H54 (cell line): ENCODE results near the gene ROR1.
A peak's percentile ranks its signal among the peaks of the same experiment; 100 is the strongest.

Source experiments
- DNase-seq: peaks from one replicate; pipeline ENCODE4 v3.0.0; 2011; ENCODE audit warnings: low spot score, mixed read lengths; ENCODE audit not compliant: insufficient read length
- FAIRE-seq: peaks from 3 replicates; lab custom pipeline; 2011; peaks lifted over from hg19 to GRCh38; lab: Jason Lieb, UNC
- POLR2A ChIP-seq: IDR thresholded peaks from 2 replicates; pipeline ENCODE4 v1.6.1; 2011; ENCODE audit warnings: low read depth, mild to moderate bottlenecking, low read length

ROR1 gene

GRCh38 chr1:63991685-63992084 lies 217.9 kb downstream of the ROR1 start:
- DNase-seq (no peak), FAIRE-seq (no peak)
- TF ChIP-seq POLR2A: no peak

GRCh38 chr1:64000021-64000420 lies 226.2 kb downstream of the ROR1 start:
- TF ChIP-seq POLR2A: no peak
- DNase-seq: no peak
- peak; percentile 27 for FAIRE-seq

GRCh38 chr1:64001038-64001437 lies 227.2 kb downstream of the ROR1 start:
- FAIRE-seq: no peak
- no peak for TF ChIP-seq POLR2A
- DNase-seq: no peak

DNA sequence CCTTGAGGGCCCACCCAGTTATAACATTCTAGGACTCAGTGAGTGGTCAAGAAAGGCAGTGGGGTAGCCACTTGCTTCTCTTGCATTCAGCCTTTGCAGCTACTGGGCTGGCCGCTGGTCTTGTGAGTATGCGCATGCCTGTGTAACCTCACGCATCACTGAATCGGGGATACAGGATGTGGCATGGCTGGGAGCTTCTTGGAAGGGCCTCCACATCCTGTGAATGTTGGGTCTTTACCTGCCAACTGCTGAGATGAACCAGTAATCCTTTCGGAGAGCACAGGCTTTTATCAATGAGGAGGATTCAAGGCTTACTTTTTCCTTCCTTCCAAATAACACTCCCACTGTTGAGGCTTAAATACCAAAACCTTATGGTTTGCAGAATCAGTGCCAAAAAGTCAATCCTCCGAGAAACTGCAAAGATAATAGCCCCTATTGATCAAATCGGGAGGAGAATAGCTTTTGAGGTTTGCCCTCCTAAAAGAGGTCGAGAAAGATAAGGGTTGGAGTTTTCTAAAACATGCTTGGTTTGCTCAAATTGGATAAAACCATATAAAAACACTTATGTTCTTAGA lies 230.7 kb downstream of the ROR1 start:
- DNase-seq: no peak
- no peak for TF ChIP-seq POLR2A
- FAIRE-seq: no peak

DNA sequence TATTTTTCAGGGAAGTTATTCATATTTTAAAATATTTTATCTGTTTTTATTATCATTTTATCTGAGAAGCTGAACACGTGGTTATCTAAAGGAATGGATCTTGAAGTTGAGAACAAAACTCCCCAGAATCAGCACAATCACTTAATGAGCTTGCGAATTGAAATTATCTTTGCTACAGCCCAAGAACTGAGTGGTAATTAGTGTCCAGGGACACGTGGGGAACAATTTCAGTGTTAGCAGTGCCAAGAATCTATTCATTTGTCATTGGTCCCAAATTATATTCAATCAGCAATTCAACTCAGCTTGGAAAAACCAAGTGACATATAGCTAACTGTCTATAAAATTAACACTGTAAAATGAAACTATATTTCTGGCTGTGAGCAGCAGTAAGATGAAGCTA lies 232.0 kb downstream of the ROR1 start:
- FAIRE-seq (no peak), DNase-seq (no peak)
- TF ChIP-seq POLR2A: no peak

DNA sequence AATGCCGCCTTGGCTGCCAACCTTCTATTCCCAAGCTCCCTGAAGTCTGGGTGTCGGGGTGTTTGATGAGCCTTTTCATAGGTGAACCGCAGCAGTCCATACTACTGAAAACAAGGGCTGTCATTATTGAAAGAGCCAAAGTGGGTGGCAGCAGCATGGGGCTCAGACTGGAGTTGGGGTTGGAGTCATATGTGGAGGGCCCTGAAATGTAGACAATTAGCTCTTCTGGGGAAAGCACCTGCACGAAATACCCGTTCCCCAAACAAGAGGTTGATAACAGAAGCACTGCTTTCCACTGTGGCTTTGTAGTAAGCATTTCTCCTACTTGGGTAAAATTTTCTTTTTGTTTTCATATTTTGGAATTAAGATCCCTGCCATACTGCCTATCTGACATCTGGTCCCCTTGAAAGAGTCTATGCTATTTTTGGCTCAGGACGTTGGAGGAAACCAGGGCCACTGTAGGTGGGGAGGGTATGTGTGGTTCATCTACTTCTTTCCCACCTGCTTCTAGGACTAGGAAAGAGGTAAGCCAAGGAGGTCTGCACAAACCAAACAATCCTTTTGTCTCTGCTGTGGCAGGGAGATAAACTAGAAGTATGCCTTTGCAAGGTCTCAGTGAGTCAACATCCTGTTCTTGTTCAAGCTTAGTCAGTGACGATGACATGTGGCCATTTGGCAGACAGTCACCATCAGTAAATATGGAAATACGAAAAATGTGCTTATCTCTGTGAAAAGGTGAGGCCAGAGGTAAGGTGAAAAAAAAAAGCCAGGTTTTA lies 232.6 kb downstream of the ROR1 start:
- DNase-seq (peak; percentile 23), FAIRE-seq (peak; percentile 100)
- no peak for TF ChIP-seq POLR2A

DNA sequence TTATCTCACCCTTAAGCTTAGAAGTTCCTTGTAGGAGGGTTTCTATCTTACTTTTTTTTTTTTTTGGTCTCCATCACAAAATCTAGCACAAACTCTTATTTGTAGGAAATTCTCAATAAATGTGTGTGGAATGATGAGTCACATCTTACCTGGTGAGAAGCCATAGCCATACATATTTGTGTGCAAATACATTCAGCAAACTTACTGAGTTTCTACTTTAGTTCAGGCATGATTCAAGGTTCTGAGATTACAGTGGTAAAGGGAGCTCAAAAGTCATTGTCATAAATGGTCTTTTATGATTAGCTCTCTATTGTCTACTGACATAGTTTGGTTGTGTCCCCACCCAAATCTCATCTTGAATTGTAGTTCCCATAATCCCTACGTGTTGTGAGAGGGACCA lies 236.5 kb downstream of the ROR1 start:
- DNase-seq: no peak
- FAIRE-seq: no peak
- TF ChIP-seq POLR2A: no peak

- FAIRE-seq: no peak
- no peak for DNase-seq
- no peak for TF ChIP-seq POLR2A
Measured at GRCh38 chr1:64013395-64013794, 239.6 kb downstream of the ROR1 start.

GRCh38 chr1:64019818-64020217 lies 246.0 kb downstream of the ROR1 start:
- FAIRE-seq (peak; percentile 82), DNase-seq (peak; percentile 19)

DNA sequence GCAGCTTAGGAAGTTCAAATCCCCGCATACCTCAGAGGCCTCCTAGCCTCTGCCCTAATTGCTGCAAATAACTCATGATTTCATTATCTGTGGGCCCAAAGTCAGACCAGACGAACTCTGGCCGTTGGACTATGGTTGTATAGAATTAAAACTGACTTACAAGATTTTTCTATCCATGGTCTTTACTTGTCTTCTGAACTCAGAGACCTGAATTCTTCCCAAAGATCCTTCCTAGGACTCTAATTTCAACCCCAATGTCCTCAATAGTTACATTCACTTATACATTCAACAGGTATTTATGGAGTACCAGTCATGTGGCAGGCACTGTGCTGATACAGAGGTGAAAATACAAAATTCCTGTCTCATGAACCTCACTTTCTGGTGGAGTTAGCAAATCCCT lies 247.2 kb downstream of the ROR1 start:
- no peak for FAIRE-seq
- TF ChIP-seq POLR2A: no peak

More at GRCh38 chr1:64019818-64020217, 246.0 kb downstream of the ROR1 start:
- no peak for TF ChIP-seq POLR2A

DNA sequence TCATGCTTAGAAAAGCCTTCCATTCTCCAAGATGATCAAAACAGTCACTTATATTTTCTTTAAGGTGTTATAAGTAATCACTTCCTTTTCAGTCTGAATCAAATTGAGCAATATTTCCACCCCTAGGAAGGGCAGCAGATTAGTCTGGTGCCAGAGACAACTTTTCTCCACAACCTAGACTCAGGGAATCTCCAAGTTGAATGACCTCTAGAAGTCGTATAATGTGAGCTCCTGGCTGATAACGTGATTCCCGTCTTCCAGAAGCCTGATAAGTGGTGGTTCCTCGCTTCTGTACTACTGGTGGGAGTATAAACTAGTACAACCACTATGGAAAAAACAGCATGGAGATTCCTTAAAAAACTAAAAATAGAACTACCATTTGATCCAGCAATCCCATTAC lies 251.2 kb downstream of the ROR1 start:
- no peak for DNase-seq
- no peak for TF ChIP-seq POLR2A
- no peak for FAIRE-seq

More for the DNA sequence above, 247.2 kb downstream of the ROR1 start:
- no peak for DNase-seq

- FAIRE-seq (no peak), DNase-seq (no peak)
- TF ChIP-seq POLR2A: no peak
Measured at GRCh38 chr1:64029037-64029436, 255.2 kb downstream of the ROR1 start.

DNA sequence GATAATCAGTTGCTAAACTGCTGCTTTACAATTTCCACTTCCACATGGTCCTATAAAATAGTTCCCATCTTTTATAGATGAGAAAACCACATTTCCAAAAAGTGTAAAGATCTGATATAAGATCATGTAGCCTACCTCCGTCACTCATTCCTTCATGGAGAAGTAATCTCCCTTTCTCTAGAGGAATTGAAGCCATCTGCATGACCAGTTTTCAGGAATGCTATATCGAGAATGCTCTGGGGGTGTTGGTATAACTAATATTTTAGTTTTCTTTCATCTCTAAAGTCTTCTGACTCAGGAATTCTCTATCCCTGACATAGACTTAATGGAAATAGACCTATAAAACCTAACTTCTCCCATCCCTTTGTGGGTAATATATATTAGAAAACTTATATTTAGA lies 256.6 kb downstream of the ROR1 start:
- no peak for TF ChIP-seq POLR2A
- no peak for DNase-seq
- no peak for FAIRE-seq

DNA sequence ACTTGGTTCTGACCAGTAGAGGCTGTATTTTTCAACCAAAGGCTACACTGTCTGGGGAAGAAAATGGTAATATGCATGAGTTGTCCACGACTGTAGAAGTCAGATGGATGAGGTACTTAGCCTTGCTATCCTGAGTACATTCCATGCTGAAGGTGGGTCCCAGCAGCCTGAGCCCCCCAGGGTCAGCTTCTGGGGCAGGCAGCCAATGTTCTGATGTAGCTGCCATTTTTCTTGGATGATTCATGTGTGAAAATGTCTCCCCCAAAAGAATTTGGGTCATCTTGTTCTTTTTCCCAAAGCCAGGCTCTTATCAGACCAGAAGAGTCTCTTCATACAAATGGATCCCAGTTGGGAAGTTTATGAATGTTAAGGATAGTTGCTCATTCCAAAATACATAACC lies 257.4 kb downstream of the ROR1 start:
- TF ChIP-seq POLR2A: no peak
- DNase-seq (no peak), FAIRE-seq (no peak)
